ENCODE data around the gene GSTA3. TPM values are rescaled to one million over a fixed set of nuclear protein-coding genes. Genes with fewer than 3 reads are reported as not detected.
A peak's percentile ranks its signal among the peaks of the same experiment; 100 is the strongest.
"Not testable (repeated sequence)": the region's sequence is repeated elsewhere in the genome, so short reads cannot be mapped to it uniquely, and the experiment has no call there.

Gene GSTA3
- total RNA-seq, 4 donors from 2014 or later: 12.4 to 17.4 (median 16.3) TPM

DNA sequence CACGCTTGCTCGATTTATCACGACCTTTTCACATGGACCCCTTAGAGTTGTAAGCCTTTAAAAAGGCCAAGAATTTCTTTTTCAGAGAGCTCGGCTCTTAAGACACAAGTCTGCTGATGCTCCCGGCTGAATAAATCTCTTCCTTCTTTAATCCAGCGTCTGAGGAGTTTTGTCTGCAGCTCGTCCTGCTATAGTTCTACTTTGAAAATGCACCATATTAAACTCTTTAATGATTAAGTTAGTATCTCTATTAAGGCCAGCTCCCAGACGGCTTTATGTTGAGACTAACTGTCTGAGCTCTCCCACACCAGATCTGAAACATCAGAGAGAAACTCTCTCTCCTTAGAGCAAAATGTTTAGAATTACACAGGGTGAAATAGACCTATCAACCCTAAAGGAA lies 18.0 kb upstream of the GSTA3 start:
- 72% methylated on average over 8 of the region's 8 CpGs for WGBS
- no peaks in the 10 kb centered on the region for H3K36me3 ChIP-seq
- H3K4me3 ChIP-seq: no peak overlapping the region
- no peaks in the 10 kb centered on the region for H3K27me3 ChIP-seq
- no peak overlapping the region for H3K27ac ChIP-seq
- no peaks in the 10 kb centered on the region for H3K9me3 ChIP-seq
- H3K4me1 ChIP-seq: peaks cover 2% of the 10 kb centered on the region
- no peak for DNase-seq (ENCODE audit: low spot score in 2 of 2)
- TF ChIP-seq EP300 (IDR thresholded peaks at IDR 0.05) (no peak), POLR2A (IDR thresholded peaks at IDR 0.05) (no peak), POLR2AphosphoS5 (IDR thresholded peaks at IDR 0.05) (no peak)
- TF ChIP-seq, protein P1, sequence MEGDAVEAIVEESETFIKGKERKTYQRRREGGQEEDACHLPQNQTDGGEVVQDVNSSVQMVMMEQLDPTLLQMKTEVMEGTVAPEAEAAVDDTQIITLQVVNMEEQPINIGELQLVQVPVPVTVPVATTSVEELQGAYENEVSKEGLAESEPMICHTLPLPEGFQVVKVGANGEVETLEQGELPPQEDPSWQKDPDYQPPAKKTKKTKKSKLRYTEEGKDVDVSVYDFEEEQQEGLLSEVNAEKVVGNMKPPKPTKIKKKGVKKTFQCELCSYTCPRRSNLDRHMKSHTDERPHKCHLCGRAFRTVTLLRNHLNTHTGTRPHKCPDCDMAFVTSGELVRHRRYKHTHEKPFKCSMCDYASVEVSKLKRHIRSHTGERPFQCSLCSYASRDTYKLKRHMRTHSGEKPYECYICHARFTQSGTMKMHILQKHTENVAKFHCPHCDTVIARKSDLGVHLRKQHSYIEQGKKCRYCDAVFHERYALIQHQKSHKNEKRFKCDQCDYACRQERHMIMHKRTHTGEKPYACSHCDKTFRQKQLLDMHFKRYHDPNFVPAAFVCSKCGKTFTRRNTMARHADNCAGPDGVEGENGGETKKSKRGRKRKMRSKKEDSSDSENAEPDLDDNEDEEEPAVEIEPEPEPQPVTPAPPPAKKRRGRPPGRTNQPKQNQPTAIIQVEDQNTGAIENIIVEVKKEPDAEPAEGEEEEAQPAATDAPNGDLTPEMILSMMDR (IDR thresholded peaks at IDR 0.05): no peak

DNA sequence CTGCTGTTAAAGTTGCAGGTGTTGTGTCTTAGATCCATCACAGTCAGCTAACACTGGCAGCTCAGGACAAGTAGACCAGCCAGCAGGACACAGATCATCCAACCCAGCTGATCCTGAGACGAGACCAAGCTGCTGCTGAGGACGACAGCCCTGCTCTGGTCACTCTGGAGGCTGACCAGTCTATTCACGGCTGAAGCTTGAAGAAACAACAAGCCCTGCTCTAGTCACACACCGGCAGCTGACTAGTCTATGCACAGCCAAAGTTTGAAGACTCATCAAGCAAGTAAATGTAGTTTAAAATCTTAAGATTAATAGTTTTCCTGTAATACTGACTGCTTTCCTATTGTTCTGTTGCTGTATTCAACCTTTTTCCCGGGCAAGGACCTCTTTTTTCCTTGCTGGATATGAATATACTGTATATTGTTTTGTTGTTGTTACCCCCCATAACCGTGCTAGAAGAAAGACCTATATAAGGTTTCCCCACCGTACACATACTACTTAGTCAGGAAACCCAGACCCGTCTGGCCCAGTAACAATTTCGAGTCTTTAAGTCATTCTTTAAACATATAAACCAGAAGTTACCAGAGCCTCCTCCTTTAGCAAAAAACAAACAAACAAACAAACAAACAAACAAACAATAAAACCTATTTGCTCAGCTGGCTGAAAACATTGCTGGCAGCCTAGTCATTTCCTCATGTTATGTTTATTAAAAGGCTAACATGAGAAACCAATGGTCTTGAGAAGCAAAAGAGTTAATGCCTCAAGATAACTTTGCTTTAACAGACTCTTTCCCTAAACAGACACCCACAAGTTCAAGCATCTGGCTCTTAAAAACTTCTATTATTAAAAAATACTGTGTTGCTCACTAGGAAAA lies 16.7 kb upstream of the GSTA3 start:
- DNase-seq (ENCODE audit: low spot score in 2 of 2): no peak
- TF ChIP-seq POLR2AphosphoS5 (IDR thresholded peaks at IDR 0.05): no peak
- TF ChIP-seq, protein P1 (IDR thresholded peaks at IDR 0.05): no peak
- TF ChIP-seq EP300 (IDR thresholded peaks at IDR 0.05): no peak
- TF ChIP-seq POLR2A (IDR thresholded peaks at IDR 0.05): no peak
- H3K4me3 ChIP-seq: no peak overlapping the region
- H3K9me3 ChIP-seq: no peaks in the 10 kb centered on the region
- H3K27ac ChIP-seq: no peak overlapping the region
- H3K27me3 ChIP-seq: no peaks in the 10 kb centered on the region
- no peaks in the 10 kb centered on the region for H3K36me3 ChIP-seq
- 71% methylated on average over 9 of the region's 9 CpGs for WGBS
- peaks cover 2% of the 10 kb centered on the region for H3K4me1 ChIP-seq

- DNase-seq (ENCODE audit: low spot score in 2 of 2): no peak
- Histone ChIP-seq H3K27ac (no peak overlapping the region), H3K27me3 (no peaks in the 10 kb centered on the region), H3K9me3 (no peaks in the 10 kb centered on the region), H3K4me1 (peaks cover 7% of the 10 kb centered on the region), H3K4me3 (no peak overlapping the region), H3K36me3 (no peaks in the 10 kb centered on the region)
- TF ChIP-seq POLR2AphosphoS5 (IDR thresholded peaks at IDR 0.05): no peak
- TF ChIP-seq POLR2A (IDR thresholded peaks at IDR 0.05): no peak
- TF ChIP-seq EP300 (IDR thresholded peaks at IDR 0.05): no peak
- TF ChIP-seq, protein P1 (IDR thresholded peaks at IDR 0.05): no peak
- WGBS: 91% methylated on average over 2 of the region's 2 CpGs
Measured at GRCh38 chr6:52925042-52925441, 15.5 kb upstream of the GSTA3 start.

GRCh38 chr6:52923689-52924088 lies 14.2 kb upstream of the GSTA3 start:
- not testable (repeated sequence) for H3K36me3 ChIP-seq; DNase-seq (ENCODE audit: low spot score in 2 of 2); H3K9me3 ChIP-seq; H3K4me3 ChIP-seq; H3K27ac ChIP-seq; H3K27me3 ChIP-seq
- 77% methylated on average over 2 of the region's 2 CpGs for WGBS
- H3K4me1 ChIP-seq: peaks cover 13% of the 10 kb centered on the region

GRCh38 chr6:52922161-52922560 lies 12.7 kb upstream of the GSTA3 start:
- Histone ChIP-seq H3K36me3 (no peaks in the 10 kb centered on the region), H3K27me3 (no peaks in the 10 kb centered on the region), H3K9me3 (no peaks in the 10 kb centered on the region), H3K4me1 (peaks cover 19% of the 10 kb centered on the region), H3K27ac (no peak overlapping the region), H3K4me3 (no peak overlapping the region)
- no peak for DNase-seq (ENCODE audit: low spot score in 2 of 2)
- WGBS: 80% methylated on average over 9 of the region's 10 CpGs
- TF ChIP-seq POLR2AphosphoS5 (IDR thresholded peaks at IDR 0.05): no peak
- TF ChIP-seq POLR2A (IDR thresholded peaks at IDR 0.05): no peak
- no peak for TF ChIP-seq EP300 (IDR thresholded peaks at IDR 0.05)

DNA sequence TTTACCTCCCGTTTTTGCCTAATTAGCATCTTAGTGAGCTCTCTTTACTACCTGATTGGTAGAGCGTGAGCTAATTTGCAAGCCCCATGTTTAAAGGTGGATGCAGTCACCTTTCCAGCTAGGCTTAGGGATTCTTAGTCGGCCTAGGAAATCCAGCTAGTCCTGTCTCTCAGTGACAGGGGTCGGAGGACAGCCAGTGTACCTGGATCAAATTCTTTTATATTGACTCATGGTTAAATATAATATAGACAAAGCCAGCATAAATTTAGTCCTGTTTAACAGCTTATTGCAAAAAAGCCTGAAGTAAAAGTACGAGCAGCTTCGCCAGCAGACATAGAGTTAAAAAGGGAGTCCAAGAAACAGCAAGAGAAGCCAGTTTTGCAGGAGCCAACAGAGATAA lies 12.2 kb upstream of the GSTA3 start:
- no peak overlapping the region for H3K4me3 ChIP-seq
- H3K36me3 ChIP-seq: no peaks in the 10 kb centered on the region
- TF ChIP-seq EP300 (IDR thresholded peaks at IDR 0.05) (no peak), POLR2A (IDR thresholded peaks at IDR 0.05) (no peak), POLR2AphosphoS5 (IDR thresholded peaks at IDR 0.05) (no peak)
- TF ChIP-seq, protein P1 (IDR thresholded peaks at IDR 0.05): no peak
- no peaks in the 10 kb centered on the region for H3K9me3 ChIP-seq
- no peaks in the 10 kb centered on the region for H3K27me3 ChIP-seq
- peaks cover 19% of the 10 kb centered on the region for H3K4me1 ChIP-seq
- H3K27ac ChIP-seq: no peak overlapping the region
- 85% methylated on average over 6 of the region's 6 CpGs for WGBS
- no peak for DNase-seq (ENCODE audit: low spot score in 2 of 2)

DNA sequence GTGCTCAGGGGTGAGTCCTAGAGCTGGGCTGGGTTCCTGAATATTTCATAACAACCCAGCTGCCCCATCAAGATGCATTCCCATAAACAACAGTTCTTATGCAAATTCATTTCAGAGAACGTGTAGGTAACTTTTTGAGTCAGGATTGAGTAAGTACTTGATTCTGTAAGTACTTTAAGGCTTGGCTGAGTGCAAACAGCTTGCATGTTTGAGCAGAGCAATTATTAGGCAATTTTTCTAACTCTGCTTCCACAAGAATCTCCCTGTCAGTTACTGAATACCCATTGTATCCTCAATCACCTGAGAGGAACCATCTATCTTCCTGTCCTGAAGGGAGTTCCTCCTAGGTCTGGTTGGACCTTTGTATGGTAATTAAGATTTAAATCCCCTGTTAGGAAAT lies 10.0 kb upstream of the GSTA3 start:
- H3K27me3 ChIP-seq; H3K4me3 ChIP-seq; H3K9me3 ChIP-seq; H3K36me3 ChIP-seq; DNase-seq (ENCODE audit: low spot score in 2 of 2): not testable (repeated sequence)
- Histone ChIP-seq H3K27ac (peak overlapping the region; percentile 78), H3K4me1 (peaks cover 19% of the 10 kb centered on the region)
- 25% methylated on average over 1 of the region's 1 CpG for WGBS

DNA sequence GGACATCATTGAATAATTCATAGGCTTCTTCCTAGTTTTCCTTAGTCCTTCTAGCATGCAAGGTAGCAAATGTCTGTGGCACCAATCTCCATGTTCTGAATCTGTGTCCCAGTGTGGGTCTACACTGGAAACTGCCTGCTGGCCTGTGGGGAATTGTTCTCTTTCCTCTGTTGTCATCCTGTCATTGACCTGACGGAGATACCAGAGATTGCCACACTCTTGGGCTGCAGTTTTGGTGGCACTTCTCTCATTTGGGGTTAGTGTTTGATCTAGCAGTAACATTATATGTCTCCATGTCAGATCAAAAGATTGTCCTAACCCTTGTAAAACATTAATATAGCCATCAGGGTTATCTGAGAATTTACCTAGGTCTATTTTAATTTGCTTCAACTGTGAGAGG lies 9.3 kb upstream of the GSTA3 start:
- not testable (repeated sequence) for DNase-seq (ENCODE audit: low spot score in 2 of 2); H3K4me3 ChIP-seq; H3K36me3 ChIP-seq; H3K27me3 ChIP-seq; H3K9me3 ChIP-seq
- H3K27ac ChIP-seq: peak overlapping the region; percentile 78
- WGBS: 62% methylated on average over 1 of the region's 1 CpG
- peaks cover 19% of the 10 kb centered on the region for H3K4me1 ChIP-seq

- H3K4me3 ChIP-seq; H3K36me3 ChIP-seq; H3K9me3 ChIP-seq; H3K27me3 ChIP-seq; DNase-seq (ENCODE audit: low spot score in 2 of 2): not testable (repeated sequence)
- peak overlapping the region; percentile 68 for H3K27ac ChIP-seq
- H3K4me1 ChIP-seq: peaks cover 19% of the 10 kb centered on the region
- 58% methylated on average over 6 of the region's 9 CpGs for WGBS
Measured at GRCh38 chr6:52918027-52918686, 8.7 kb upstream of the GSTA3 start.
